ENCODE results near the gene ATP5IF1. TPM values are rescaled to one million over a fixed set of nuclear protein-coding genes. Genes with fewer than 3 reads are reported as not detected.

ATP5IF1 gene
- polyA plus RNA-seq, 1 donor from 2014 or later: 448 TPM

DNA sequence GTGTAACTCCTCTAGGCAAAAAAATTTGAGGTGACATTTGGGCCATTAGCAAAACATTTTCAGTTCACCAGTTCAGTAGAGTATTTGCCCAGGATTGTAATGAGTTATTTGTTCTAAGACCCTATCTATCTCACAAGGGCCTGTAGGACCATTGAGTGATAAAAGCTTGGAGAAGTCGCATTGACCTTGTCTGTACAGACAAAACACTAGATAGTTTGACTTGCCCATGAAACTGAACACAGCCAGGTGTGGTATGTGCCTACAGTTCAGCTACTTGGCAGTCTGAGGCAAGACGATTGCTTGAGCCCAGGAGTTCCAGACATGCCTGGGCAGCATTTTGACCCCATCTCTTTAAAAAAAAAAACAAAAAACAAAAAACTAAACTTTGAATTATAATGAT lies 3.1 kb downstream of the ATP5IF1 start:
- H2AFZ ChIP-seq (ENCODE audit: low read depth, low read length): no peak overlapping the region
- H3K27me3 ChIP-seq (ENCODE audit: insufficient read depth, low read depth, low read length): no peaks in the 10 kb centered on the region
- no peak overlapping the region for H3K27ac ChIP-seq (ENCODE audit: low read length)
- TF ChIP-seq, protein P1, sequence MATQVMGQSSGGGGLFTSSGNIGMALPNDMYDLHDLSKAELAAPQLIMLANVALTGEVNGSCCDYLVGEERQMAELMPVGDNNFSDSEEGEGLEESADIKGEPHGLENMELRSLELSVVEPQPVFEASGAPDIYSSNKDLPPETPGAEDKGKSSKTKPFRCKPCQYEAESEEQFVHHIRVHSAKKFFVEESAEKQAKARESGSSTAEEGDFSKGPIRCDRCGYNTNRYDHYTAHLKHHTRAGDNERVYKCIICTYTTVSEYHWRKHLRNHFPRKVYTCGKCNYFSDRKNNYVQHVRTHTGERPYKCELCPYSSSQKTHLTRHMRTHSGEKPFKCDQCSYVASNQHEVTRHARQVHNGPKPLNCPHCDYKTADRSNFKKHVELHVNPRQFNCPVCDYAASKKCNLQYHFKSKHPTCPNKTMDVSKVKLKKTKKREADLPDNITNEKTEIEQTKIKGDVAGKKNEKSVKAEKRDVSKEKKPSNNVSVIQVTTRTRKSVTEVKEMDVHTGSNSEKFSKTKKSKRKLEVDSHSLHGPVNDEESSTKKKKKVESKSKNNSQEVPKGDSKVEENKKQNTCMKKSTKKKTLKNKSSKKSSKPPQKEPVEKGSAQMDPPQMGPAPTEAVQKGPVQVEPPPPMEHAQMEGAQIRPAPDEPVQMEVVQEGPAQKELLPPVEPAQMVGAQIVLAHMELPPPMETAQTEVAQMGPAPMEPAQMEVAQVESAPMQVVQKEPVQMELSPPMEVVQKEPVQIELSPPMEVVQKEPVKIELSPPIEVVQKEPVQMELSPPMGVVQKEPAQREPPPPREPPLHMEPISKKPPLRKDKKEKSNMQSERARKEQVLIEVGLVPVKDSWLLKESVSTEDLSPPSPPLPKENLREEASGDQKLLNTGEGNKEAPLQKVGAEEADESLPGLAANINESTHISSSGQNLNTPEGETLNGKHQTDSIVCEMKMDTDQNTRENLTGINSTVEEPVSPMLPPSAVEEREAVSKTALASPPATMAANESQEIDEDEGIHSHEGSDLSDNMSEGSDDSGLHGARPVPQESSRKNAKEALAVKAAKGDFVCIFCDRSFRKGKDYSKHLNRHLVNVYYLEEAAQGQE (IDR thresholded peaks at IDR 0.05; ENCODE audit: borderline replicate concordance): no peak
- TF ChIP-seq TAF1 (IDR thresholded peaks at IDR 0.05; ENCODE audit: low read depth) (no peak), POLR2AphosphoS5 (IDR thresholded peaks at IDR 0.05) (no peak), EZH2 (IDR thresholded peaks at IDR 0.05; ENCODE audit: borderline replicate concordance, insufficient read depth, low read length, poor library complexity, severe bottlenecking) (no peak), MXI1 (conservative IDR thresholded peaks at IDR 0.05; ENCODE audit: poor library complexity, severe bottlenecking) (no peak), RAD21 (conservative IDR thresholded peaks at IDR 0.05) (no peak), SMC3 (conservative IDR thresholded peaks at IDR 0.05; ENCODE audit: poor library complexity) (no peak), EP300 (conservative IDR thresholded peaks at IDR 0.05; ENCODE audit: poor library complexity, severe bottlenecking) (no peak)
- TF ChIP-seq, protein P2, sequence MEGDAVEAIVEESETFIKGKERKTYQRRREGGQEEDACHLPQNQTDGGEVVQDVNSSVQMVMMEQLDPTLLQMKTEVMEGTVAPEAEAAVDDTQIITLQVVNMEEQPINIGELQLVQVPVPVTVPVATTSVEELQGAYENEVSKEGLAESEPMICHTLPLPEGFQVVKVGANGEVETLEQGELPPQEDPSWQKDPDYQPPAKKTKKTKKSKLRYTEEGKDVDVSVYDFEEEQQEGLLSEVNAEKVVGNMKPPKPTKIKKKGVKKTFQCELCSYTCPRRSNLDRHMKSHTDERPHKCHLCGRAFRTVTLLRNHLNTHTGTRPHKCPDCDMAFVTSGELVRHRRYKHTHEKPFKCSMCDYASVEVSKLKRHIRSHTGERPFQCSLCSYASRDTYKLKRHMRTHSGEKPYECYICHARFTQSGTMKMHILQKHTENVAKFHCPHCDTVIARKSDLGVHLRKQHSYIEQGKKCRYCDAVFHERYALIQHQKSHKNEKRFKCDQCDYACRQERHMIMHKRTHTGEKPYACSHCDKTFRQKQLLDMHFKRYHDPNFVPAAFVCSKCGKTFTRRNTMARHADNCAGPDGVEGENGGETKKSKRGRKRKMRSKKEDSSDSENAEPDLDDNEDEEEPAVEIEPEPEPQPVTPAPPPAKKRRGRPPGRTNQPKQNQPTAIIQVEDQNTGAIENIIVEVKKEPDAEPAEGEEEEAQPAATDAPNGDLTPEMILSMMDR (IDR thresholded peaks at IDR 0.05; ENCODE audit: poor library complexity, severe bottlenecking): no peak
- no peak overlapping the region for H3K9ac ChIP-seq (ENCODE audit: low read length)
- H3K79me2 ChIP-seq (replicated peaks; ENCODE audit: insufficient read depth, low read length): peaks cover 17% of the 10 kb centered on the region
- no peaks in the 10 kb centered on the region for H3F3A ChIP-seq (ENCODE audit: insufficient read depth, low read length, poor library complexity, severe bottlenecking)
- no peaks in the 10 kb centered on the region for H3K36me3 ChIP-seq (ENCODE audit: insufficient read depth, low read length)
- no peak overlapping the region for H3K4me2 ChIP-seq (ENCODE audit: low read length)
- H3K9me3 ChIP-seq (ENCODE audit: low read length): no peaks in the 10 kb centered on the region
- no peak overlapping the region for H3K4me3 ChIP-seq (ENCODE audit: low read length)
- H4K20me1 ChIP-seq (ENCODE audit: insufficient read depth): no peaks in the 10 kb centered on the region
- no peaks in the 10 kb centered on the region for H3K9me2 ChIP-seq (ENCODE audit: insufficient read depth, low read length)

DNA sequence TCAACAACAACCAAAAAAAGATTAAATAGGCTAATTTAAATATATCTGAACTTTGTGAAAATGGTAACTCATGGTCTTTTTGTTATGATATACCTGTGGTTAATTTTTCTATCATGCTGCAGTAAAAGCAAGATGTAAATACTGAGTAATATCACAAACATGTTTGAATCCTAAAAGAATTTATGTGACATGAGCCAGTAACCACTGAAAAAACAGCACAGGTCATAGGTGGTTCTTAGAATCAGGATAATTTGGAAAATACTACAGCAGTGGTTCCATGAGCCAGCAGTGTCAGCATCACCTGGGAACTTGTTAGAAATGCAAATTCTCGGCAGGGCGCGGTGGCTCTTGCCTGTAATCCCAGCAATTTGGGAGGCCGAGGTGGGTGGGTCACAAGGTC lies 4.1 kb downstream of the ATP5IF1 start:
- H2AFZ ChIP-seq (ENCODE audit: low read depth, low read length): no peak overlapping the region
- no peaks in the 10 kb centered on the region for H3K27me3 ChIP-seq (ENCODE audit: insufficient read depth, low read depth, low read length)
- no peak overlapping the region for H3K4me3 ChIP-seq (ENCODE audit: low read length)
- H4K20me1 ChIP-seq (ENCODE audit: insufficient read depth): no peaks in the 10 kb centered on the region
- H3K4me2 ChIP-seq (ENCODE audit: low read length): no peak overlapping the region
- H3K79me2 ChIP-seq (replicated peaks; ENCODE audit: insufficient read depth, low read length): peaks cover 17% of the 10 kb centered on the region
- no peaks in the 10 kb centered on the region for H3K36me3 ChIP-seq (ENCODE audit: insufficient read depth, low read length)
- H3K9ac ChIP-seq (ENCODE audit: low read length): no peak overlapping the region
- H3K27ac ChIP-seq (ENCODE audit: low read length): no peak overlapping the region
- no peak for TF ChIP-seq EP300 (conservative IDR thresholded peaks at IDR 0.05; ENCODE audit: poor library complexity, severe bottlenecking)
- no peaks in the 10 kb centered on the region for H3F3A ChIP-seq (ENCODE audit: insufficient read depth, low read length, poor library complexity, severe bottlenecking)
- H3K9me2 ChIP-seq (ENCODE audit: insufficient read depth, low read length): no peaks in the 10 kb centered on the region
- no peaks in the 10 kb centered on the region for H3K9me3 ChIP-seq (ENCODE audit: low read length)
